ENCODE data around the gene TSPAN15.

DNA sequence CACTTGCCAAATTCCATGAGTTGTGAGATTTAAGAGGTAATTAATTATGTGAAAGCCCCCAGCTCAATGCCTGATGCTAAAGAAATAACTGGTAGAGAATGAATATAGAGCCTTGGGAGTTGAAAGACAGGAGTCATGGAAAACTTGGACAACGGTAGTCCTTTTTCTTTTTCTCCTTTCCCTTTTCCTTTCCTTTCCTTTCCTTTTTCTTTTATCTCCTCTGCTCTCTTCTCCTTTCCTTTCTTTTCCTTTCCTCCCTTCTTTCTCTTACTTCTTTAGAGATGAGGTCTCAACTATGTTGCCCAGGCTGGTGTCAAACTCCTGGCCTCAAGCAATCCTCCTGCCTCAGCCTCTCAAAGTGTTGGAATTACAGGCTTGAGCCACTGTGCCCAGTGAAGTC lies 7.9 kb upstream of the TSPAN15 start:
- TF ChIP-seq EP300 (IDR thresholded peaks at IDR 0.05): no peak
- TF ChIP-seq POLR2A (IDR thresholded peaks at IDR 0.05): no peak
